Measurements from ENCODE around the gene CELF3.

DNA sequence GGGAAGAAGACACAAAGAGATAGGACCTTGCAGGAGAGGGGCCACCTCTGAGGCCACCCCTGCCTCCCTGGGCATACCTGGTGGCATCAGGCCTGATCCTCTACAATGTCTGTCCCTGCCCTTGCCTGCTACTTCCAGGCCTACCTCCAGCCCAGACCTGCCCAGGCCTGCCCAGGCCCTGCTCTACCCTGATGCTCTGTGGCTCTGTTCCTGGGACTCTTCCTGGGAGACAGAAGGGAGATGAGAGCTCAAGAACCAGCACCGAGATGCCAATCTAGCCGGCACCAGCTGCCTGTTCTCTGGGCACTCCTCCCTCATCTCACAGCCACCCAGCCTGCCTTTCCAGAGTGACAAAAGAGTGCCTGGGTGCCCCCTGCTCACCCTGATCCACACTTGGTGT, 2.7 kb downstream of the CELF3 start:
- TF ChIP-seq, protein P1, sequence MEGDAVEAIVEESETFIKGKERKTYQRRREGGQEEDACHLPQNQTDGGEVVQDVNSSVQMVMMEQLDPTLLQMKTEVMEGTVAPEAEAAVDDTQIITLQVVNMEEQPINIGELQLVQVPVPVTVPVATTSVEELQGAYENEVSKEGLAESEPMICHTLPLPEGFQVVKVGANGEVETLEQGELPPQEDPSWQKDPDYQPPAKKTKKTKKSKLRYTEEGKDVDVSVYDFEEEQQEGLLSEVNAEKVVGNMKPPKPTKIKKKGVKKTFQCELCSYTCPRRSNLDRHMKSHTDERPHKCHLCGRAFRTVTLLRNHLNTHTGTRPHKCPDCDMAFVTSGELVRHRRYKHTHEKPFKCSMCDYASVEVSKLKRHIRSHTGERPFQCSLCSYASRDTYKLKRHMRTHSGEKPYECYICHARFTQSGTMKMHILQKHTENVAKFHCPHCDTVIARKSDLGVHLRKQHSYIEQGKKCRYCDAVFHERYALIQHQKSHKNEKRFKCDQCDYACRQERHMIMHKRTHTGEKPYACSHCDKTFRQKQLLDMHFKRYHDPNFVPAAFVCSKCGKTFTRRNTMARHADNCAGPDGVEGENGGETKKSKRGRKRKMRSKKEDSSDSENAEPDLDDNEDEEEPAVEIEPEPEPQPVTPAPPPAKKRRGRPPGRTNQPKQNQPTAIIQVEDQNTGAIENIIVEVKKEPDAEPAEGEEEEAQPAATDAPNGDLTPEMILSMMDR (optimal IDR thresholded peaks at IDR 0.05 in 1 of 3, IDR thresholded peaks at IDR 0.05 in 1 of 3, conservative IDR thresholded peaks at IDR 0.05 in 1 of 3; ENCODE audit: extremely low read depth in 1 of 3, insufficient read depth in 2 of 3, low read length in 3 of 3): no peak
- no peak for TF ChIP-seq EZH2 (IDR thresholded peaks at IDR 0.05; ENCODE audit: low read length)
